WI38 (cell line): ENCODE data around the gene CHMP2A.
"Not testable (repeated sequence)": the region's sequence is repeated elsewhere in the genome, so short reads cannot be mapped to it uniquely, and the experiment has no call there.

Source experiments
- H3K4me3 ChIP-seq: 2 replicates; pipeline ENCODE4 v1.5.1; 2011; ENCODE audit warnings: low read depth, mild to moderate bottlenecking, control low read depth, low read length
- CTCF ChIP-seq: IDR thresholded peaks from 2 replicates; pipeline ENCODE4 v1.5.1; 2012; ENCODE audit warnings: low read depth, mild to moderate bottlenecking, control low read depth, low read length

The CHMP2A gene

GRCh38 chr19:58513213-58513693 is 41.7 kb downstream of the CHMP2A start:
- H3K4me3 ChIP-seq = no peak overlapping the region
- TF ChIP-seq CTCF = no peak

DNA sequence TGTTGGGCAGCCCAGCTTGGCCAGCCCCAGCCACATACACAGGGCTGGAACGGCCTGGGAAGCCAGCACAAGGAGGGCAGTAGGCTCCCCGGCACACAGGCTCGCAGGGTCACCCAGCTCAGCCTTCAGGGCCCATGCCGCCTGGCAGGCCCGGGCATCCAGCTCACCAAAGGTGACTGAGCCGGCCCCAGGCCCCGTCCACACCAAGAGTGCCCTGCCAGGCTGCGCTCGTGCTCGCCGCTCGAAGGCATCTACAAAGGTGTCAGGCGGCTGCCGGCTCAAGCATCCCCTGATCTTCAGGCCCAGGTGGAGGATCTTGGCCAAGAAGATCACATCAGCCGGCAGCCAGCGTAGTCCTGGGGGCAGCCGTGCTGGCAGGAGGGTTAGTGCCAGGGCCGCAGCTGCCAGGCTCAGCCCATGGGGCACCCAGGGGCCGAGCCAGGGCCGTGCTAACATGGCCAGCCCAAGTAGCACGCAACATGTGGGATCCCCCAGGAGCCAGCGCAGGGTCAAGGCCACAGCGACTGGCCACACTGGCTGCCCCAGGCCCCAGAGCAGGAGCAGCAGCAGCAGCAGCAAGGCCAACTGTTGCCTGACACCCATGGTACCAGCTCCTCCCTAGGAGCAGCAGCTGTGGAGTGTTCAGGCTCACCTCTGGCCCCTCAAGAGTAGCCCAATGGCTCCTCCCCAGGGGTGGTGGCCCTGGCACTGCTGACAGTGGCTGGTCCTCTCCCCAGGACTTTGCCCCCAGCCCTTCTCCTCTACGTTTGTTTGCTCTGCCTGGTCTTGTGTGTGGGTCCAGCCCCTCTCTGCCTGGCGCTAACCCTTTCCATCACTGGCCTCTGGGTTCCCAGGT is 43.3 kb downstream of the CHMP2A start, which contains the start of gene SLC27A5:
Gene SLC27A5 (minus strand): TSS at position 640 of the 856 bp plus-strand sequence. CDS start 37 bp downstream, at position 603.
- TF ChIP-seq CTCF = no peak
- H3K4me3 ChIP-seq = no peak within 1 kb of the TSS

DNA sequence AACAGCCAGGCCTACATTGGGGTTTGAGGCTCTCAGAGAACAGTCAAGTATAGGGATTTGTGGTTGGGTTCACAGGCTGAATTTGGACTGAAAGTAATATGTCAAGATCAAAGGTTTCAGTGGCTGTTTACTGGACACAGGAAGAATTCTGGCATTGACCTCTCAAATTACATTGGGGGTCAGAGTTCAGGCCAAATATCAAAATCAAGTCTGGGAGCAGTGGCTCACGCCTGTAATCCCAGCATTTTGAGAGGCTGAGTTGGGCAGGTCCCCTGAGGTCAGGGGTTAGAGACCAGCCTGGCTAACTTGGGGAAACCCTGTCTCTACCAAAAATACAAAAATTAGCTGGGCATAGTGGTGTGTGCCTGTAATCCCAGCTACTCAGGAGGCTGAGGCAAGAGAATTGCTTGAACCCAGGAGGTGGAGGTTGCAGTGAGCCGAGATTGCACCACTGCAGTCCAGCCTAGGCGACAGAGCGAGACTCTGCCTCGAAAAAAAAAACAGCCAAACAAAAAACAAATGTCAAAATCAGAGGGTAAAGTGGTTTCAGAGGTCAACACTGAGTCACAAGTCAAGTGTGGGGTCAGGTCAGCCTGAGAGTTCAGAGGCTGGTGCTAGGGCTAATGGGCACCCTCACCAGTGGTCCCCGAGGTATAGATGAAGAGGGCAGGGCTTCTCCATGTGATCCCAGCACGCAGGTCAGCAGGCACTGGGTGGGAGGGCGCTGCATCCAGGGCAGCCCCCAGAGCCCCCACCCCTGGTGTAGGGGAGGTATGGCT is 44.6 kb downstream of the CHMP2A start:
- TF ChIP-seq CTCF = no peak
- H3K4me3 ChIP-seq = no peak overlapping the region

- TF ChIP-seq CTCF = no peak
- no peak overlapping the region for H3K4me3 ChIP-seq
Measured at GRCh38 chr19:58509731-58510083, 45.2 kb downstream of the CHMP2A start.

DNA sequence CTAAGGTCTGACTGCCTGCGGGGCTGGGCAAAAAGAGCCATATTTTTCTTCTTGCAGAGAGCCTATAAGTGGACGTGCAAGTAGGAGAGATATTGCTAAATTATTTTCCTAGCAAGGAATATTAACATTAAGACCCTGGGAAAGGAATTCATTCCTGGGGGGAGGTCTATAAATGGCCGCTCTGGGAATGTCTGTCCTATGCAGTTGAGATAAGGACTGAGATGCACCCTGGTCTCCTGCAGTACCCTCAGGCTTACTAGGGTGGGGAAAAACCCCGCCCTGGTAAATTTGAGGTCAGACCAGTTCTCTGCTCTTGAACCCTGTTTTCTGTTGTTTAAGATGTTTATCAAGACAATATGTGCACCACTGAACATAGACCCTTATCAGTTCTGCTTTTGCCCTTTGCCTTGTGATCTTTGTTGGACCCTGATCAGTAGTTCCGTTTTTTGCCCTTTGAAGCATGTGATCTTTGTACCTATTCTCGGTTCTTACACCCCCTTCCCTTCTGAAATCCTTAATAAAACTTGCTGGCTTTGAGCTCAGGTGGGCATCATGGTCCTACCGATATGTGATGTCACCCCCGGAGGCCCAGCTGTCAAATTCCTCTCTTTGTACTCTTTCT is 47.2 kb downstream of the CHMP2A start:
- H3K4me3 ChIP-seq = not testable (repeated sequence)
